ENCODE measurements around the gene PDLIM7. TPM values are rescaled to one million over a fixed set of nuclear protein-coding genes. Genes with fewer than 3 reads are reported as not detected.

The PDLIM7 gene
- total RNA-seq, 4 donors from 2014 or later, result 28.7 to 41.3 (median 32.0) TPM

GRCh38 chr5:177447066-177447610, 50.3 kb downstream of the PDLIM7 start:
- Histone ChIP-seq H3K27me3 (no peaks in the 10 kb centered on the region), H3K27ac (peak overlapping the region; percentile 53), H3K4me1 (peaks cover 70% of the 10 kb centered on the region), H3K4me3 (peak overlapping the region; percentile 74), H3K9me3 (no peaks in the 10 kb centered on the region), H3K36me3 (peaks cover 1% of the 10 kb centered on the region)
- no peak for TF ChIP-seq POLR2A (IDR thresholded peaks at IDR 0.05)
- no peak for TF ChIP-seq EP300 (IDR thresholded peaks at IDR 0.05)
- DNase-seq (ENCODE audit: low spot score in 2 of 2), result peak in 1 of 2 donors; percentile 67
- WGBS, result no CpG with 5 or more reads among the region's 52 CpGs

GRCh38 chr5:177446200-177447065, 51.0 kb downstream of the PDLIM7 start, which contains the start of gene PRR7:
Gene PRR7 (plus strand): TSS chr5:177446814. CDS start chr5:177455068, 8,254 bp downstream.
- Histone ChIP-seq H3K4me1 (peaks cover 68% of the 10 kb centered on the region), H3K27me3 (no peaks in the 10 kb centered on the region), H3K36me3 (peaks cover 8% of the 10 kb centered on the region), H3K27ac (peak within 1 kb of the TSS; percentile 53), H3K4me3 (peak within 1 kb of the TSS; percentile 74), H3K9me3 (no peaks in the 10 kb centered on the region)
- TF ChIP-seq POLR2A (IDR thresholded peaks at IDR 0.05), result no peak
- no peak for TF ChIP-seq CTCF (IDR thresholded peaks at IDR 0.05)
- TF ChIP-seq EP300 (IDR thresholded peaks at IDR 0.05), result no peak
- no peak for TF ChIP-seq POLR2AphosphoS5 (IDR thresholded peaks at IDR 0.05)
- WGBS, result 0% methylated on average over 9 of the region's 89 CpGs
- DNase-seq (ENCODE audit: low spot score in 2 of 2), result peak in 1 of 2 donors; percentile 76

GRCh38 chr5:177445917-177446199, 51.5 kb downstream of the PDLIM7 start:
- H3K27ac ChIP-seq, result peak overlapping the region; percentile 53
- H3K4me3 ChIP-seq, result peak overlapping the region; percentile 74
- H3K9me3 ChIP-seq, result no peaks in the 10 kb centered on the region
- TF ChIP-seq POLR2AphosphoS5 (IDR thresholded peaks at IDR 0.05) (no peak), CTCF (IDR thresholded peaks at IDR 0.05) (no peak), EP300 (IDR thresholded peaks at IDR 0.05) (no peak), POLR2A (IDR thresholded peaks at IDR 0.05) (no peak)
- DNase-seq (ENCODE audit: low spot score in 2 of 2), result no peak
- H3K4me1 ChIP-seq, result peaks cover 68% of the 10 kb centered on the region
- H3K27me3 ChIP-seq, result no peaks in the 10 kb centered on the region
- 3% methylated on average over 8 of the region's 8 CpGs for WGBS
- H3K36me3 ChIP-seq, result peaks cover 14% of the 10 kb centered on the region

GRCh38 chr5:177445052-177445916, 52.1 kb downstream of the PDLIM7 start:
- Histone ChIP-seq H3K4me1 (peaks cover 63% of the 10 kb centered on the region), H3K27me3 (no peaks in the 10 kb centered on the region), H3K36me3 (peaks cover 20% of the 10 kb centered on the region), H3K9me3 (no peaks in the 10 kb centered on the region), H3K4me3 (no peak overlapping the region), H3K27ac (no peak overlapping the region)
- WGBS, result 46% methylated on average over 10 of the region's 10 CpGs
- DNase-seq (ENCODE audit: low spot score in 2 of 2), result no peak
- TF ChIP-seq POLR2AphosphoS5 (IDR thresholded peaks at IDR 0.05) (no peak), EP300 (IDR thresholded peaks at IDR 0.05) (no peak), CTCF (IDR thresholded peaks at IDR 0.05) (no peak), POLR2A (IDR thresholded peaks at IDR 0.05) (no peak)

GRCh38 chr5:177444106-177445051, 53.0 kb downstream of the PDLIM7 start:
- H3K36me3 ChIP-seq, result peaks cover 21% of the 10 kb centered on the region
- DNase-seq (ENCODE audit: low spot score in 2 of 2), result peak in 1 of 2 donors; percentile 65
- peaks cover 54% of the 10 kb centered on the region for H3K4me1 ChIP-seq
- 34% methylated on average over 7 of the region's 7 CpGs for WGBS
- no peaks in the 10 kb centered on the region for H3K9me3 ChIP-seq
- H3K27ac ChIP-seq, result no peak overlapping the region
- no peak for TF ChIP-seq POLR2A (IDR thresholded peaks at IDR 0.05)
- TF ChIP-seq CTCF (IDR thresholded peaks at IDR 0.05), result no peak
- no peak for TF ChIP-seq EP300 (IDR thresholded peaks at IDR 0.05)
- TF ChIP-seq POLR2AphosphoS5 (IDR thresholded peaks at IDR 0.05), result no peak
- no peak overlapping the region for H3K4me3 ChIP-seq
- H3K27me3 ChIP-seq, result no peaks in the 10 kb centered on the region
